ENCODE data around the gene L3MBTL2.

L3MBTL2 gene

GRCh38 chr22:41222846-41223507 lies 17.9 kb downstream of the L3MBTL2 start:
- ChIA-PET CTCF (interaction anchor here (0.8 to 1.6 kb wide), 3 partner anchors 9 to 300 kb away, joined by 3 to 6 read pairs (median 5); no protein-coding TSS in a partner anchor), POLR2A (no interaction called here)
- DNase-seq (ENCODE audit: extremely low spot score) = no peak
- no peak for TF ChIP-seq CTCF (IDR thresholded peaks at IDR 0.05; ENCODE audit: control extremely low read depth, extremely low read depth, low read depth, missing control alignments)

GRCh38 chr22:41223535-41223934 lies 18.4 kb downstream of the L3MBTL2 start:
- ChIA-PET POLR2A (no interaction called here), CTCF (interaction anchor here (1.4 to 6.1 kb wide), 3 partner anchors 9 to 14 kb away, joined by 5 to 31 read pairs (median 6); no protein-coding TSS in a partner anchor)
- TF ChIP-seq CTCF (IDR thresholded peaks at IDR 0.05; ENCODE audit: control extremely low read depth, extremely low read depth, low read depth, missing control alignments) = no peak
- DNase-seq (ENCODE audit: extremely low spot score) = no peak

GRCh38 chr22:41226723-41227655 lies 21.9 kb downstream of the L3MBTL2 start:
- no peak for TF ChIP-seq CTCF (IDR thresholded peaks at IDR 0.05; ENCODE audit: control extremely low read depth, extremely low read depth, low read depth, missing control alignments)
- no peak for DNase-seq (ENCODE audit: extremely low spot score)
- ChIA-PET POLR2A (interaction anchor here (0.5 kb wide), 1 partner anchor 274 kb away, joined by 5 read pairs; no protein-coding TSS in a partner anchor), CTCF (interaction anchor here (0.9 to 6.1 kb wide), 2 partner anchors 10 to 28 kb away, joined by 3 to 31 read pairs; no protein-coding TSS in a partner anchor)

- ChIA-PET CTCF (interaction anchor here (6.1 kb wide), 1 partner anchor 8 kb away, joined by 31 read pairs; no protein-coding TSS in a partner anchor), POLR2A (no interaction called here)
- no peak for TF ChIP-seq CTCF (IDR thresholded peaks at IDR 0.05; ENCODE audit: control extremely low read depth, extremely low read depth, low read depth, missing control alignments)
- DNase-seq (ENCODE audit: extremely low spot score) = no peak
Measured at GRCh38 chr22:41229215-41229614, 24.1 kb downstream of the L3MBTL2 start.

- ChIA-PET CTCF (interaction anchor here (0.8 to 6.1 kb wide), 2 partner anchors 7 to 314 kb away, joined by 3 to 31 read pairs; partner anchors contain the start of gene POLR3H), POLR2A (no interaction called here)
- DNase-seq (ENCODE audit: extremely low spot score) = no peak
- TF ChIP-seq CTCF (IDR thresholded peaks at IDR 0.05; ENCODE audit: control extremely low read depth, extremely low read depth, low read depth, missing control alignments) = no peak
Measured at GRCh38 chr22:41229730-41230400, 24.8 kb downstream of the L3MBTL2 start.

- TF ChIP-seq CTCF (IDR thresholded peaks at IDR 0.05; ENCODE audit: control extremely low read depth, extremely low read depth, low read depth, missing control alignments) = no peak
- DNase-seq (ENCODE audit: extremely low spot score) = no peak
- CTCF ChIA-PET = interaction anchor here (0.7 to 0.8 kb wide), 2 partner anchors 12 to 313 kb away, joined by 3 read pairs; partner anchors contain the start of gene POLR3H
- POLR2A ChIA-PET = no interaction called here
Measured at GRCh38 chr22:41230401-41230785, 25.3 kb downstream of the L3MBTL2 start.
